Neural cell (in vitro differentiated cells): ENCODE measurements around the gene CGRRF1. TPM values are rescaled to one million over a fixed set of nuclear protein-coding genes. Genes with fewer than 3 reads are reported as not detected.

Source experiments
- H2AFZ ChIP-seq: fragments of 200-600, 300-800 bp; sonication (generic), shearing (Covaris generic); 2 replicates; pipeline ENCODE4 v1.6.0; 2014; ENCODE audit warnings: low read depth, mild to moderate bottlenecking, antibody characterized with exemption, low read length, moderate library complexity
- H3F3A ChIP-seq: fragments of 200-600 bp; shearing (Covaris generic); 2 replicates; pipeline ENCODE4 v1.6.1; 2016; ENCODE audit warnings: mild to moderate bottlenecking, moderate library complexity, mixed read lengths, antibody characterized with exemption, low read length; ENCODE audit not compliant: insufficient read depth, poor library complexity, severe bottlenecking
- H3K27ac ChIP-seq: fragments of 200-600, 300-800 bp; sonication (generic), shearing (Covaris generic); 2 replicates; pipeline ENCODE4 v1.5.1; 2014; ENCODE audit warnings: mild to moderate bottlenecking, low read length, moderate library complexity
- H3K27me3 ChIP-seq: fragments of 300-800, 200-600 bp; sonication (generic), shearing (Covaris generic); 2 replicates; pipeline ENCODE4 v1.6.0; 2014; ENCODE audit warnings: mild to moderate bottlenecking, low read depth, low read length, moderate library complexity; ENCODE audit not compliant: insufficient read depth
- H3K36me3 ChIP-seq: fragments of 300-800, 200-600 bp; sonication (generic), shearing (Covaris generic); 2 replicates; pipeline ENCODE4 v1.5.1; 2014; ENCODE audit warnings: mild to moderate bottlenecking, antibody characterized with exemption, low read length, moderate library complexity; ENCODE audit not compliant: insufficient read depth
- H3K4me2 ChIP-seq: fragments of 300-800, 200-600 bp; sonication (generic), shearing (Covaris generic); 2 replicates; pipeline ENCODE4 v1.6.0; 2014; ENCODE audit warnings: mild to moderate bottlenecking, low read length
- H3K4me3 ChIP-seq: fragments of 300-800, 200-600 bp; sonication (generic), shearing (Covaris generic); 2 replicates; pipeline ENCODE4 v1.5.1; 2014; ENCODE audit warnings: mild to moderate bottlenecking, low read length, moderate library complexity
- H3K79me2 ChIP-seq: fragments of 200-600 bp; shearing (Covaris generic); replicated peaks from 2 replicates; pipeline ENCODE4 v1.6.0; 2014; ENCODE audit warnings: mild to moderate bottlenecking, low read length, moderate library complexity; ENCODE audit not compliant: insufficient read depth
- H3K9ac ChIP-seq: fragments of 300-800, 200-600 bp; sonication (generic), shearing (Covaris generic); 2 replicates; pipeline ENCODE4 v1.6.1; 2016; ENCODE audit warnings: mild to moderate bottlenecking, low read length, mixed read lengths
- H3K9me2 ChIP-seq: fragments of 200-600 bp; shearing (Covaris generic); 2 replicates; pipeline ENCODE4 v1.6.1; 2016; ENCODE audit warnings: mild to moderate bottlenecking, low read length, mixed read lengths; ENCODE audit not compliant: insufficient read depth
- H3K9me3 ChIP-seq: fragments of 200-600, 300-800 bp; sonication (generic), shearing (Covaris generic); 2 replicates; pipeline ENCODE4 v1.6.1; 2016; ENCODE audit warnings: mild to moderate bottlenecking, mixed run types, low read length, moderate library complexity, mixed read lengths
- H4K20me1 ChIP-seq: fragments of 200-600 bp; shearing (Covaris generic); 2 replicates; pipeline ENCODE4 v1.6.1; 2016; ENCODE audit warnings: mild to moderate bottlenecking, mixed run types; ENCODE audit not compliant: insufficient read depth
- CTCF ChIP-seq: fragments of 450-650 bp; IDR thresholded peaks from 2 replicates; pipeline ENCODE4 v1.5.1; 2014; ENCODE audit warnings: antibody characterized with exemption, mild to moderate bottlenecking, moderate library complexity; ENCODE audit not compliant: poor library complexity, severe bottlenecking
- EP300 ChIP-seq: fragments of 450-650 bp; conservative IDR thresholded peaks from 2 replicates; pipeline ENCODE4 v1.6.1; 2014; ENCODE audit warnings: antibody characterized with exemption, mild to moderate bottlenecking, moderate library complexity; ENCODE audit not compliant: poor library complexity, severe bottlenecking
- EZH2 ChIP-seq: fragments of 200-600, 300-800 bp; shearing (Covaris generic), sonication (generic); IDR thresholded peaks from 2 replicates; pipeline ENCODE4 v1.6.1; 2014; ENCODE audit warnings: antibody characterized with exemption, low read length, borderline replicate concordance, mild to moderate bottlenecking; ENCODE audit not compliant: insufficient read depth, poor library complexity, severe bottlenecking
- MXI1 ChIP-seq: fragments of 450-650 bp; conservative IDR thresholded peaks from 2 replicates; pipeline ENCODE4 v1.6.1; 2014; ENCODE audit warnings: antibody characterized with exemption, mild to moderate bottlenecking; ENCODE audit not compliant: poor library complexity, severe bottlenecking
- POLR2AphosphoS5 ChIP-seq: IDR thresholded peaks from 2 replicates; pipeline ENCODE4 v1.6.1; 2012
- RAD21 ChIP-seq: fragments of 450-650 bp; conservative IDR thresholded peaks from 2 replicates; pipeline ENCODE4 v1.6.1; 2014; ENCODE audit warnings: antibody characterized with exemption, mild to moderate bottlenecking, moderate library complexity
- REST ChIP-seq: IDR thresholded peaks from 2 replicates; pipeline ENCODE4 v1.6.1; 2012; ENCODE audit warnings: borderline replicate concordance
- SMC3 ChIP-seq: fragments of 450-650 bp; conservative IDR thresholded peaks from 2 replicates; pipeline ENCODE4 v1.6.1; 2014; ENCODE audit warnings: antibody characterized with exemption, mild to moderate bottlenecking, moderate library complexity; ENCODE audit not compliant: poor library complexity
- TAF1 ChIP-seq: IDR thresholded peaks from 2 replicates; pipeline ENCODE4 v1.6.1; 2012; ENCODE audit warnings: low read depth
- polyA plus RNA-seq: library from polyadenylated mRNA; depleted of rRNA; stranded (reverse); fragments of >200 nt; gene quantifications from 2 replicates; pipeline ENCODE4 v1.2.3, GENCODE V29; 2014

CGRRF1 gene
- polyA plus RNA-seq, 1 donor from 2014 or later: 31.0 TPM

GRCh38 chr14:54465654-54466053, 44.1 kb upstream of the CGRRF1 start:
- Histone ChIP-seq H3K9me2 (no peaks in the 10 kb centered on the region), H3F3A (no peaks in the 10 kb centered on the region), H3K79me2 (no peaks in the 10 kb centered on the region), H4K20me1 (no peaks in the 10 kb centered on the region), H3K4me2 (no peak overlapping the region), H3K27me3 (no peaks in the 10 kb centered on the region), H3K9me3 (no peaks in the 10 kb centered on the region), H3K36me3 (no peaks in the 10 kb centered on the region), H3K9ac (no peak overlapping the region), H3K27ac (no peak overlapping the region), H3K4me3 (no peak overlapping the region), H2AFZ (no peak overlapping the region)
- TF ChIP-seq RAD21 (no peak), POLR2AphosphoS5 (no peak), EP300 (no peak), REST (no peak), MXI1 (no peak), TAF1 (no peak), CTCF (no peak), SMC3 (no peak)

GRCh38 chr14:54467280-54467679, 42.4 kb upstream of the CGRRF1 start:
- H3K9me2 ChIP-seq: no peaks in the 10 kb centered on the region
- TF ChIP-seq EP300 (no peak), TAF1 (no peak), MXI1 (no peak), EZH2 (no peak), POLR2AphosphoS5 (no peak), CTCF (no peak), RAD21 (no peak), SMC3 (no peak), REST (no peak)
- no peaks in the 10 kb centered on the region for H3F3A ChIP-seq
- H3K79me2 ChIP-seq: no peaks in the 10 kb centered on the region
- H3K4me3 ChIP-seq: no peak overlapping the region
- no peak overlapping the region for H3K4me2 ChIP-seq
- H3K36me3 ChIP-seq: no peaks in the 10 kb centered on the region
- no peaks in the 10 kb centered on the region for H4K20me1 ChIP-seq
- H2AFZ ChIP-seq: no peak overlapping the region
- no peak overlapping the region for H3K27ac ChIP-seq
- no peaks in the 10 kb centered on the region for H3K27me3 ChIP-seq
- no peaks in the 10 kb centered on the region for H3K9me3 ChIP-seq
- no peak overlapping the region for H3K9ac ChIP-seq
